HG02970 (cell line): ENCODE data around the gene ANKRD12.
"Not testable (repeated sequence)": the region's sequence is repeated elsewhere in the genome, so short reads cannot be mapped to it uniquely, and the experiment has no call there.

ENCODE experiments used
- ATAC-seq: cut with Tn5 transposase; IDR thresholded peaks from one replicate; pipeline ENCODE4 v1.9.1; 2021; ENCODE audit warnings: mild to moderate bottlenecking, moderate library complexity, moderate number of reproducible peaks; ENCODE audit not compliant: unreplicated experiment, low FRiP score

ANKRD12 gene

DNA sequence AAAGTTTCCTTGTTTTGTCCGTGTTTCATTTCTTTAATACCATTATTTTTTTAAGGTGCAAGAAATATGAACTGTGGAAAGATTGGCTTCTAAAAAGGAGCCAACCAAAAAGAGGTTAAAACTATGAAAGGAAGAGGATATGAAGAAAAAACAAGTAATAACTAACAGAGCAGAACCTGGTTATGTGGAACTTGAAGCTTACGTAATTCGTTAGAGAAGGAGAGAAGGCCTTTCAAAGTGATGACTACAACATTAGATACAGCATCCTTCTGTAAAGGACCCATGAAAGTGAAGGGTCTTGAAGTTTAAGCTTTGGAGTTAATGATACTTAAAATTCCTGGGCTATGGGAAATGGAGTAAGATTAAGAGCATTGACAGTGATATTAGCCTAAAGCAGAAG, 84.5 kb downstream of the ANKRD12 start:
- ATAC-seq = no peak

DNA sequence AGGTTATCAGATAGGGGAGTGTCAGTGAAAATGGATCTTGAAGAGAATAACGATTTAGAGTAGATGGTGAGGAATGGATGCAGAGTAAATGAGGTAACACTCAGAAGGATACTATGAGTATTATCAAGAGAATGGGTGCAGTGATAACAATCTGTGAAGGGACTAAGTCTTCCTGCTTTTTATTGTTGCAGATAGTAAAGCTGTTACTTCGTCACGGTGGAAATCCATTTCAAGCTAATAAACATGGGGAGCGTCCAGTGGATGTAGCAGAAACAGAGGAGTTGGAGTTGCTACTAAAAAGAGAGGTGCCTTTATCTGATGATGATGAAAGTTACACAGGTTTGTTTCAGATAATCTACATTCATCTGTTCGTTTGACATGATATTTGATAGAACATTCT, 85.1 kb downstream of the ANKRD12 start:
- no peak for ATAC-seq

DNA sequence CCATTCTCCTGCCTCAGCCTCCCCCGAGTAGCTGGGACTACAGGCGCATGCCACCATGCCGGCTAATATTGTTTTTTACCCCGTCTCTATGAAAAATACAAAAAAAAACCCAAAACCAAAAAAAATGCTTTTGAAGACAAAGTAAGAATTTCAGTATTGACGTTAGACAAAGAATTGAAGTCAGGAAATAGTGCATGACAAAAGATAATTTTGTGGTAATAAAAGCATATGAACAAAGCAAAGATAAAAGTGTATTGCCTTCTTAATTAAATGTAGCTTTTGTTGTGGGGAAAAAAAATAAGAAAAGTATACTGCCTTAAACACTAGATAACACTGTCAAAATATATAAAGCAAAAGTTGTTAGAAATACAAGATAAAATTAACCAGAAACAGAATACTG, 86.8 kb downstream of the ANKRD12 start:
- ATAC-seq = no peak

DNA sequence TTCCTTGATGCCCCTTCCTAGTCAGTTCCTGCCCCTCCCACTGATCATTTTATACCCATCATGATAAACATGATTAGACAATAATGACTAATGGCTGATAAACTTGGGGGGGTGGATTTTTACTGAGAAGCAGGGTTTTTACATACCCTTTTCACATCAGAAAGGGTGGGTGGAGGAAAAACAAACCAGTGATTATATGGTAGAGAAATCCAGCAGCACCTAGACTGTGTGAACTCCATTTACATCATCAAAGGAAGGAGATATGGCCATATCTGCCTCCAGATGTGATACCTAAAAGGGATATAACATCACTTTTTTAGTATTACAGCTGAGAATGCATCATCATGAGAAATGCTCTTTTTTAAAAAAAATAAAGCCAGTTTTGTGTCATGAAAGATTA, 89.9 kb downstream of the ANKRD12 start:
- ATAC-seq = no peak

DNA sequence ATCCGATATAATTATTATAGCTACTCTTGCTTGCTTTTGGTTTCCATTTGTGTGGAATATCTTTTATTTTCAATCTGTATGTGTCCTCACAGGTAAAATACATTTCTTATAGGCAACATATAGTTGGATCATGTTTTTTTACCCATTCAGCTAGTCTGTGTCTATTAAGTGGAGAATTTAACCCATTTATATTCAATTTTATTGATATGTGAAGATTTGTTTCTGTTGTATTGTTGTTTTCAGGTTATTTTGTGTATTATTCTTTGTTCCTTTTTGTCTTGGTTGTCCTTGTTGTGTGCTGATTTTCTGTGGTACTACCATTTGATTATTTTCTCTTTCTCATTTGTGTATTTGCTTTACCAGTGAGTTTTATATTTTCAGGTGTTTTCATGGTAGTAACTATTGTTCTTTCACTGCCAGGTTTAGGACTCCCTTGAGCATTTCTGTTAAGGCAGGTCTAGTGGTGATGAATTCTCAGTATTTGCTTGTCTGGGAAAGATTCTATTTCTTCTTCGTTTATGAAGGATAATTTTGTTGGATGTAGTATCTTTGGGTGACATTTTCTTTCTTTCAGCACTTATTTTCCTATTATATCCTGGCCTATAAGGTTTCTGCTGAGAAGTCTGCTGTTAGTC, 95.4 kb downstream of the ANKRD12 start:
- ATAC-seq = no peak

DNA sequence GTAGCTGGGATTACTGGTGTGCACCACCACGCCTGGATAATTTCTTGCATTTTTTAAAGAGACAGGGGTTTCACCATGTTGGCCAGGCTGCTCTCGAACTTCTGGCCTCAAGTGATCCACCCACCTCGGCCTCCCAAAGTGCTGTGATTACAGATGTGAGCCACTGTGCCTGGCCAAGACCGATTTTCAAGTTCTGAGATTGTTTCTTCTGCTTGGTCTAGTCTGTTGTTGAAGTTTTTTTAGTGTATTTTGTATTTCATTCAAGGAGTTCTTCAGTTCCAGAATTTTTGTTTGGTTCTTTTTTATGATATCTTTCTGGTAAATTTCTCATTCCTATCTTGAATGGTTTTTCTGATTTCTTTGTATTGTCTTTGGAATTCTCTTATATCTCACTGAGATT, 96.4 kb downstream of the ANKRD12 start:
- no peak for ATAC-seq

DNA sequence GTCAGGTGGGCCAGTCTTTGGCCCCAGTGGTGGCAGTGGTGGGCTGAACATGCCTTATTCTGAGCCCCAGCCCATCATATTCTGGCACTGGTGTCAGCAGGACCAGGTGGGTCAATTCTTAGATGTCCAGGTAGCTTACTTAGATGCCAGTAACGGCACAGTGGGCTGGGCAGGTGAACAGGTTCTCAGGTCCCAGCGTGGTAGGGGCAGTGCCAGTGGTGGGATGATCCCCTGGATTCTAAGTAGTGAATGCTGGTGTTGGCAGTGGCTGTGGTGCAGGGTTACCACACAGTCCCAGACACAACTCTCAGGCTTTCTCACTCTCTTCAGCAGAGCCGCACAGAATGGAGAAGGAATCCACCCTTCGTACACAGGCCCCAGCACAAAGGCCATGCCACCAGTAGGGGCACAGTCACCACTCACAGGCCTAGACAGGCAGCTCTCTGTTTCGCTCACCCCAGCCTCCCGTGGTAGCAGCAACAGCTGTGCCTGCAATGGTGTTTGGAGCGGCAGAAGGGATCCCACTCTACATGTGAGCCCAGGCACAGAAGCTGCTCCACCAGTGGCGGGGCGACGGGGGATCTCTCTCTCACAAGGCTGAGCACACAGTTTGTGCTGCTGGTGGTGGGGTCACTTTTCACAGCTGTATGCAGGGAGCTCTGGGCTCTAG, 97.3 kb downstream of the ANKRD12 start:
- no peak for ATAC-seq

DNA sequence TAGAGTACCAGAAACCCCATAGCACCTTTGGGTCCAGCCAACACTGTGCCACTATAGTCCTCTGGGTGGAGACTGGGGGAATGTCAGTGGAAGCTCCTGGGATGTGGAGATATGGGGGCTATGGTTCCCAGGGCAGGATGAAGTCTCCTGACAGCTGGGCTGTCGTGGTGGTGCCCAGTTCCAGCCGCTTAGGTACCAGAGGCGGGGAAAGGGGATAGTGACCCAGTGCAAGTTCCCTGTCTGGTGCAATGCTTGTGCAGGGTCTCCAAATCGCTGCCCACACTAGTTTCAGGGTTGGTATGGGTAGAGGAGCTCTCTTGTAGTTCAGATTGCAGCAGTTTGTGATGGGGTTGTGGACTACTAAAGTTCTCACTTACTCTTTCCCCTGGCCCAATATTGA, 97.9 kb downstream of the ANKRD12 start:
- no peak for ATAC-seq

DNA sequence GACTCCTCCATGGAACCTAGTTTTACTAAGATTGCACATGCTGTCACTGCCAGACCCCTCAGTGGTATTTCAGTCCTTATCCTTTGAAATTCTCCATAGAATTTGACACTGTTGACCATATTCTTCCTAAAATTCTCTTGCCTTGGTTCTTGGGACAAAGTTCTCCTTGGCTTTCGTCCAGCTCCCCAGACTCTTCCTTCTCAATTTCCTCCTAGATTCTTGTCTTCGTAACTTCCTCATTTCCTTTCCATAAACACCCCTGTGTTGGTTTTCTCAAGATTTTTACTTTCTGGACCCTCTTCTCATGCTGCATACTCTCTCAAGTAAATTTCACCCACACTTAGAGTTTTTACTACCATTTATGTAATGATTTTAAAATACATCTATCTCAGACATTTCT, 101.4 kb downstream of the ANKRD12 start:
- no peak for ATAC-seq

DNA sequence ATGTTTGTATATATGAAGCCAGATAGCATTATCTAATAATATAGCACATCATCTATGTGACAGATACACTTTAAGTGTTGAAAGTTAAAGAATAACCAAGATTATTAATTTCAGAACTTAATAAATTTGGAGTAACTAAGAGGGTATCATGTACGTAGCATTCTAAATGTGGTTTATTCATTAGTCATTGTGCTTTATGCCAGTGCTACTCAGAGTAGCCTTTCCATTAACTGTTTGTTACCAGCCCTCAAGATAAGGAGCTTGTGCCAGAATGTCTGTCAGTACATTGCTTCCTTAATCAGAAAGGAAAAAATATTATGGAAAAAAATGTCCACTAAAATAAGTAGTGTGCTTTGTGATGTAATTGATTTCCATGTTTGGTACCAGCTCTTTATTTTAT, 103.1 kb downstream of the ANKRD12 start:
- ATAC-seq = no peak

DNA sequence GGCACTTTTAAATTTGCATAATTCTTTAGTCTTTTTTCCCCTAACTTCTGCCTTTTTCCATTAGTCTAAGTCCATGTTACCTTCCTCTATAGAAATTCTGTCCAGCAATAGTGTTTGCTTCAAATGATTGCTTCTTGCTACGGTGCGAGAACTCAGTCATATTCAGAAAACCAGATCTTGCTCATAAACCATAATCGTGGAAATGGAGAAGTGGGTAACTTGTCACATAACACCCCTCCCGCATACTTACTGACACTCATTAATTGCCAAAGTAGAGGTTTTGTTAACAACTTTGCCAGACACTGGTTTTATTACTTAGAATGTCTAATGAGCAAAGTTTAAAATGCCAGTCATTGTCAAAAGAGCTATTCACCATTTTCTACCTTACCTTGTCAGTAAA, 103.7 kb downstream of the ANKRD12 start:
- ATAC-seq = no peak

DNA sequence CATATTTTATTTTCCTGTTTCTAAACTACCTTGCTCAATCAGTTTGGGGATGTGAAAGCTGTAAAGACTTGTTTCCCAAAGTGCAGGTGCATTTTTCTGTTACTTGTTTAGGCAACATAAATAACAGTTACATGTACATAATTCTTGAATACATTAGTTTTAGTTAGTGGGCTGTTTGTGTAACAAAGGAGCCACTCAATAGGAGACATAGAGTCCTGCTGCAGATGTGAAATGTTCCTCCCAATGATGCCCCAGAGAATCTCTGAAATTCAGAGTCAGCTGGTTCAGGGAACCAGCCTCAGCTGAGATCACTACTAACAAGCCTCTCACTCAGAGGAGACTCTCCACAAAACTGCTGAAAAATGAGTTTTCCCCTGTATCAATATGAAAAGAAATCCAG, 106.4 kb downstream of the ANKRD12 start:
- ATAC-seq = no peak

DNA sequence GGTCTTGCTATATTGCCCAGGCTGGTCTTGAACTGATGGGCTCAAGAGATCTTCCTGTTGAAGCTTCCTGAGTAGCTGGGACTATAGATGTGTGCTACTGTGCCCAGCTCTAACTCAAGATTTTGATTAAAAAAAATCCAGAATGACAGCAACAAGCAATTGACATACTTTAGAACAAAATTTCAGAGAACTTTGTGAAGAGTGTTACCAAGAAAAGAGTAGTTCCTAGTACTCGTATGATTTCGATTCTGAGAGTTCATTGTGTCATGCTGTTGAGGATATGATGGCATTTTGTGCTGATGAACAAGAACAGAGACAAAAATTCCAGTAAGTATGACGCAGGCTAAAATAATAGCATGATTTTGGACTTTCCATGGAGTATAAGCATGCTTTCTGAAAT, 107.8 kb downstream of the ANKRD12 start:
- ATAC-seq = no peak

DNA sequence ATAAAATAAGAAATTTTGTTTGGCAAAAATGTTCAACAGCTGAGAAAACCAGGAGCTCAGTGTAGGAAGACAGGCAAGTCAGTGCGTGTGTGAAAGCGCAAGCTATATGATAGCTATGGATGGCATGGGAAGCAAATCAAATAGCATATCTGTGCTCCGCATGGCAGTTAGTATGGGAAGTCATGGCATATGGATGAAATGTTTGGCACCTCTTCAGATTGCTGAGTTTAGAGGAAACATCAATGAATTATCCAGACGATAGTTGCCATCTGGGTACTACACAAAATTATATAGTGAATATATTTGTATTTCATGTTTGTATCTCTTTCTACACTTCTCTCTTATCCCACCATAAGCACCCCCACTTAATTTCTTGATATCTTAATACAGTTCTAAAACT, 112.1 kb downstream of the ANKRD12 start:
- no peak for ATAC-seq

DNA sequence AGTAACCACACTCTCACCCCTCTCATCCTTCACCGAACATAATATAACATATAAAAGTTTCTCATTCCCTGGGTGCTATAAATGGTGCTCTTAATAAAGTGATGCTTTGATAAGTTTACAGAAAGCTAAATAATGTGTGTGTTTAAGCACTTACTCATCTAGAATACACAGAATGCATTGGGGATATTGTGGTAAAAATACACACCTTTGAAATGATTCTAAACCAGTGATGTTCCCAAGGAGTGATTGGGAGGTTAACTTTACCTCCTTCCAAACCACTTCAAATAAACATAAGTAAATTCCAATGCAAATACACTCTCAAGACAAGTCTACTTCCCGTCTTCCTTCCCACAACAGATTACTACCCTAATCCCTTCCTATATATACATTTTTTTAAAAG, 112.7 kb downstream of the ANKRD12 start:
- ATAC-seq = no peak

DNA sequence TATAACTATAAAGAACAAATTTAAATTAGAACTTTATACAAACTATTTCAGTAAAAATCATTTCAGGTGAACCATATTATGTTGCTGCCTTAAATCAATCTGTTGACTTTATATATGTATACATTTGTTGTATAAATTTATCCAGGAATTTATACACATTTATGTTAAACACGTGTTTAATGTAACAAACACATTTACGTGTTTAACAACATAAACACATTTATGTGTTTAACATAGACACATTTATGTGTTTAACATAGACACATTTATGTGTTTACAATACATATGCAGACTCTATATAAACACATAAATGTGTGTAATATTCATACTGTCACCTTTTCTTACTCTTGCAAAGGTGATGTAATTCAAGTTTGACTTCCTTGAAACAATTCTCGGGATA, 122.6 kb downstream of the ANKRD12 start:
- ATAC-seq = no peak

DNA sequence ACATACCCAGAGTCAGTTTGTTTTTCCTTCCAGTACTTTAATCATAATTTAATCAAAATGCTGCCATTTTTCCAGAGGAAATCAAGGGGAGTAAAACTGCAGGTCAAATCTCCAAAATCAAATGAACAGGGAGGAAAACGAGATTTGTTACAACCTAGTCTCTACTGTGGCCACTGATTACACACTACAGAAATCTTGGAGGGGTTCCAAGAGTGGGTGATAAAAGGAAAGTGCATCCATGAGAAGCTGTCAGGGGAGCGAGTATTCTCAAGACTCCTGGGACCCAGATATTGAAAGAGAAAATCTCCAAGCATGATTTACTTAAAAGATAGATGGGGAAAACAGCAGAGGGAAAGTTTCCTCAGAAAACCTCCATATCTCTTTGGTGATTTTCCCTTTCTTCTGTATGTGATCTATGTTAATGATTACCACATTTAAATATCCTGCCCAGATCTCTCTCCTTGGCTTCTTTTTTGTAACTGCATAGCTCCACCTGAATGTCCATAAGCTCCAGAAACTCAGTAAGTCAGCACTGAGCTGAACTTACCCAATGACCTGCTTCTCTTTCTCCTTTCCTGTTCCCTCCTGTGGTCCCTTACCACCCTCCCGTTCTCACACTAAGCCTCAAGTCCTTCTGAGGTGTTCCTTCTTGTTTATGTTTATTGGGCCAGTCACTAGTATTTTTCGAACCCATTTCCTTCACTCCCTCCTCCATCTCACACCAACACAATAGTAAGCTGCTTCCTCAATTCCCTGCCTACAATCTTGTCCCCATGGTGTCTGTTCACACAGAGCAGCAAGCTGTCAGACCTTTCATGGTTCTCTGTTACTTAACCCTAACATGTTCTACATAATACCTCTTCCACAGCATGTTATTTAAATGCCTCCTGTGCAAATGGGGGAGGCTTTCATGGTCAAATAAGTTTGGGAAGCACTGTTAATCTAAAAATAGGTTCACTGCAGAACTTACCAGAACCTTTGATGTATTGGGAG, 124.1 kb downstream of the ANKRD12 start:
- ATAC-seq = no peak

DNA sequence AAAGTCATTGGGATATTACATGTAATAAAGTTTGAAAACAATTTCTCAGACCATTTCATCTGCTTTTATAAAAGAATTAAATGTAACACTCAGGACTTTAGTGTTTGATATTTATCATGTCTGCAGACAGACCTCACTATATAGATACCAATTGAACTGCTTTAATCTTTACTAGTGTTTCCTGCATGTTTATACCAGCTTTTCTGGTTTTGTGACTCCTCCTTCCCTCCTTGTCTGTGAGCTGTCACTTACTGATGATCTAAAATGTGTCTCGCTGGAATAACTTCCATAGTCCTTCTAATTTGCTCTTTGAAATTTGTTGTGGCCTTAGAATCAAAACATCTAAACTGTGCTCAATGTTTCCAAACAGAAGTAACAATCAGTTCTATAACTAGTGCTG, 126.7 kb downstream of the ANKRD12 start:
- ATAC-seq = no peak

DNA sequence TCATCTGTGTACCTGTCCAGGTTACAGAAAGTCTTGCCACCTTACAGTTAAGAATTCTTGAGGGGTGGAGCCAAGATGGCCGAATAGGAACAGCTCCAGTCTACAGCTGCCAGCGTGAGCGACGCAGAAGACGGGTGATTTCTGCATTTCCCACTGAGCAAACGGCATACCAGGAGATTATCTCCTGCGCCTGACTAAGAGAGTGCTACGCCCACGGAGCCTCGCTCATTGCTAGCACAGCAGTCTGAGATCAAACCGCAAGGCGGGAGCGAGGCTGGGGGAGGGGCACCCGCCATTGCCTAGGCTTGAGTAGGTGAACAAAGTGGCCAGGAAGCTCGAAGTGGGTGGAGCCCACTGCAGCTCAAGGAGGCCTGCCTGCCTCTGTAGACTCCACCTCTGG, 128.2 kb downstream of the ANKRD12 start:
- ATAC-seq = not testable (repeated sequence)

DNA sequence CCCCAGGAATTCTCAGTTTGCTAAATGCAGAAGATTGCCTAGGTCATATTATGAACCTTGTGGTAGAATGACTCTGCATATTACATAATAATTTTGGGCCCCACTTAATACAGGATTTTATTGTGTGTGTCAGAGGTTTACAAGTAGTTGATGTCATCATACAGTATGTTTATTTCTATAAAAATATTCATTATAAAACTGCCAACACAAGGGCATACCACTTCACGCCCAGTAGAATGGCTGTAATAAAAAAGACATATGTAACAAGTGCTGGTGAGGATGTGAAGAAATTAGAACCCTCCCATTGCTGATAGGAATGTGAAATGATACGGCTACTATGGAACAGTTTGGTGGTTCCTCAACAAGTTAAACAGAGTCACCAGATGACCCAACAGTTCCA, 136.6 kb downstream of the ANKRD12 start:
- ATAC-seq = no peak

DNA sequence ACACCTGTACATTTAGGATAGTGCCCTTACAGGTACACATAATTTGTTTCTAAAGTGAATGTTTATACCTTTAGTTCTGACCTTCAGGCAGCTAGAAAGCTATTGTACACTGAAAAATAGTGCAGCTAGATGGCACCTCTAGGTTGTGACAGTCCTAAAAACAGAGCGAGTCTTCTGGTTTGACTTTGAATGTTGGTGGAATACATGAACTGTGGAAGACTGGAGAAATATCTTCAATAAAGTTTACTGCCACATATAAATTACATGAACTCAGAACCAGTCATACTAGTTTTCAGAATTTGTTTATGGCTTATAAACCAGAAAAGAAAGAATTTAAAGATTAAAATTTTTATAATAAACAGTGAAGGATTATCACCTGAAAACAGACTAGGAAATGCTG, 139.3 kb downstream of the ANKRD12 start:
- no peak for ATAC-seq
